Tibial nerve (tissue), 4 donors: ENCODE measurements around the gene LGALS1.

Experiments
- CTCF ChIP-seq, 5 experiments: fragments of 200-600 bp in 3 of 5; fragments of 450-650 bp in 2 of 5; sonication (generic) in 3 of 5; IDR thresholded peaks; one replicate each; pipeline ENCODE4 v1.5.1; 2016 to 2019; ENCODE audit warnings: antibody characterized with exemption in 5 of 5, mild to moderate bottlenecking in 3 of 5, moderate library complexity in 2 of 5
- EP300 ChIP-seq, 2 donors: sonication (generic); formaldehyde crosslinking; IDR thresholded peaks; one replicate each; pipeline ENCODE4 v1.6.1; 2017; ENCODE audit warnings: antibody characterized with exemption in 2 of 2, mild to moderate bottlenecking in 1 of 2
- POLR2A ChIP-seq, 2 donors: fragments of 450-650 bp; IDR thresholded peaks; one replicate each; pipeline ENCODE4 v1.6.1; 2017; ENCODE audit warnings: antibody characterized with exemption in 2 of 2, mild to moderate bottlenecking in 2 of 2, moderate library complexity in 2 of 2

GRCh38 chr22:37675930-37676735 is 697 bp downstream of the LGALS1 start:
- no peak for TF ChIP-seq CTCF (IDR thresholded peaks at IDR 0.05)
- TF ChIP-seq POLR2A (IDR thresholded peaks at IDR 0.05), result no peak
- no peak for TF ChIP-seq EP300 (IDR thresholded peaks at IDR 0.05)
